GM12872 (cell line): Measurements from ENCODE around the gene HS3ST6.

Experiments used
- CTCF ChIP-seq: IDR thresholded peaks from 3 replicates; pipeline ENCODE4 v1.5.1; 2011; ENCODE audit warnings: low read depth, mild to moderate bottlenecking, low read length, moderate library complexity; ENCODE audit not compliant: insufficient read depth

The HS3ST6 gene

GRCh38 chr16:1947369-1947670, 29.1 kb upstream of the HS3ST6 start:
- TF ChIP-seq CTCF = no peak

- TF ChIP-seq CTCF = no peak
These were observed 28.5 kb upstream of the HS3ST6 start for GRCh38 chr16:1946495-1947368.

GRCh38 chr16:1945559-1946391, 27.6 kb upstream of the HS3ST6 start:
- TF ChIP-seq CTCF = no peak

GRCh38 chr16:1944612-1945199, 26.5 kb upstream of the HS3ST6 start:
- no peak for TF ChIP-seq CTCF

GRCh38 chr16:1942810-1943726, 24.9 kb upstream of the HS3ST6 start, which contains the start of gene MSRB1:
TSS of gene MSRB1 (minus strand) at chr16:1943199. CDS start at chr16:1943156, 43 bp downstream.
- no peak for TF ChIP-seq CTCF

- TF ChIP-seq CTCF = no peak
These were observed 24.0 kb upstream of the HS3ST6 start for GRCh38 chr16:1942047-1942809.
